Activated T-cell treated with anti-CD3 and anti-CD28 coated beads, Interleukin-2, amount 50 U/mL, for 24 hours (primary cell): Measurements from ENCODE around the gene STAMBP.
"Not testable (repeated sequence)": the region's sequence is repeated elsewhere in the genome, so short reads cannot be mapped to it uniquely, and the experiment has no call there.

Source experiments
- DNase-seq: peaks from one replicate; pipeline ENCODE4 v3.0.0-alpha.2; 2020
- H3K27ac Mint-ChIP-seq: 2 replicates; pipeline ENCODE4 v1.8.0; 2020; ENCODE audit warnings: mild to moderate bottlenecking, mixed read lengths
- H3K27me3 Mint-ChIP-seq: 2 replicates; pipeline ENCODE4 v1.8.0; 2020; ENCODE audit warnings: mixed read lengths
- H3K36me3 Mint-ChIP-seq: 2 replicates; pipeline ENCODE4 v1.8.0; 2020; ENCODE audit warnings: low read depth, mixed read lengths
- H3K4me1 Mint-ChIP-seq: 2 replicates; pipeline ENCODE4 v1.8.0; 2020; ENCODE audit warnings: low read depth, mixed read lengths
- H3K4me3 Mint-ChIP-seq: 2 replicates; pipeline ENCODE4 v1.8.0; 2020; ENCODE audit warnings: mild to moderate bottlenecking, moderate library complexity, mixed read lengths
- H3K9me3 Mint-ChIP-seq: 2 replicates; pipeline ENCODE4 v1.8.0; 2020; ENCODE audit warnings: mixed read lengths

Gene STAMBP

DNA sequence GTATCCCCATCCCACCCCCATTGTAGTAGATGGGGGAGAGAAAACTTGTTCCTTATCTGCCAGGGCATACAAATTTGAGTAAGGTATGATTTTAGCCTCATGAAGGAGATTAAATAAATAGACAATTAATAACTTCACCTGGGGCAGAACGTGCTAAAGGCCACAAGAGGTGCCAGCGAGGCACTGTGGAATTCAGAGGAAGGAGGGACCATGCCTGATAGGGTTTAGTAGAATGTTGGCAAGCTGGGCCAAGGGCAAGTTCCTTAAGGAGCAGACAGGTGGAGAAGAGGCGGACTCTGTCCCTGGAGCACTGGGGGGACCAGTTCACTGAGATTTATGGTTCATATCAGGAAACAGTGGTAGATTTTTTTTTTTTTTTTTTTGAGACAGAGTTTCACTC, 22.5 kb downstream of the STAMBP start:
- DNase-seq: no peak
- no peaks in the 10 kb centered on the region for H3K27me3 Mint-ChIP-seq
- no peak overlapping the region for H3K4me3 Mint-ChIP-seq
- peaks cover 8% of the 10 kb centered on the region for H3K4me1 Mint-ChIP-seq
- no peak overlapping the region for H3K27ac Mint-ChIP-seq
- no peaks in the 10 kb centered on the region for H3K9me3 Mint-ChIP-seq
- peaks cover 42% of the 10 kb centered on the region for H3K36me3 Mint-ChIP-seq

DNA sequence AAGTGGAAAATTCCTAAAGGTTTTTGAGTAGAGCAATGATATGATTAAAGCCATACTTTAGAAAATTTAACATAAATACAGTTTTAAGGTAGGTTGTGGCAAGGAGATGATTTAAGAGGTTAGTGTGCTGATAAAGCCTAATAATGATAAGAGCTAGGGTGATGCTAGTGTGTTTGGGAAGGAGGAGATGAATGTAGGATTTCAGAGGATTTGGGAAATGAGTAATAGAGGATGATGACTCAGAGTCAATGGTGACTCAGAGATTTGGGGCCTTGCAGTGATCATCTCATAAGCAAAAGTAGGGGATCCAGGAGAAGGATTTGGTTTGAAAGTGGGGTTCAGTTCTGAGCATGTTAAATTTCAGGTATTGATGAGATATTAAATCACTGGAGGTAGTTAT, 23.3 kb downstream of the STAMBP start:
- DNase-seq: no peak
- H3K4me3 Mint-ChIP-seq: no peak overlapping the region
- H3K36me3 Mint-ChIP-seq: peaks cover 35% of the 10 kb centered on the region
- H3K4me1 Mint-ChIP-seq: peaks cover 16% of the 10 kb centered on the region
- no peak overlapping the region for H3K27ac Mint-ChIP-seq
- H3K27me3 Mint-ChIP-seq: no peaks in the 10 kb centered on the region
- H3K9me3 Mint-ChIP-seq: no peaks in the 10 kb centered on the region

DNA sequence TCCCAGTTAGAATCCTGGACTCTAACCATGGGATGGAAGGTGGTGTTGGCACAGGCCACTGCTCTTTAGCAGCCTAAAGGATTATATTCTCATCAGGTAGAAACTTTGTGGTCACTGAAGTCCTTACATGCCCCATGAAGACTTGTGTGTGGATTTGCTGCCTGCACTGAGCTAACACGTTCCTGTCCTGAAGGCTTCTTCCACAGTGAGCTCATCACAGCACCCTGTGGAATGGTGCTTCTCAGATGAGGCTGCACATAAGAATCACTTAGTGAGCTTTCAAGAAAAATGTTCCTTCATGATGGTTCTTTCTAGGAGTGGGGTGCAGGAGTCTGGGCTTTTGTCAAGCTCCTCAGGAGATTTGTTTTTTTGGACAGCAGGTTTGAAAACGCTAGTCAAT, 26.8 kb downstream of the STAMBP start:
- no peak overlapping the region for H3K27ac Mint-ChIP-seq
- no peak overlapping the region for H3K4me3 Mint-ChIP-seq
- no peaks in the 10 kb centered on the region for H3K9me3 Mint-ChIP-seq
- peaks cover 37% of the 10 kb centered on the region for H3K4me1 Mint-ChIP-seq
- peaks cover 22% of the 10 kb centered on the region for H3K36me3 Mint-ChIP-seq
- H3K27me3 Mint-ChIP-seq: no peaks in the 10 kb centered on the region
- no peak for DNase-seq

DNA sequence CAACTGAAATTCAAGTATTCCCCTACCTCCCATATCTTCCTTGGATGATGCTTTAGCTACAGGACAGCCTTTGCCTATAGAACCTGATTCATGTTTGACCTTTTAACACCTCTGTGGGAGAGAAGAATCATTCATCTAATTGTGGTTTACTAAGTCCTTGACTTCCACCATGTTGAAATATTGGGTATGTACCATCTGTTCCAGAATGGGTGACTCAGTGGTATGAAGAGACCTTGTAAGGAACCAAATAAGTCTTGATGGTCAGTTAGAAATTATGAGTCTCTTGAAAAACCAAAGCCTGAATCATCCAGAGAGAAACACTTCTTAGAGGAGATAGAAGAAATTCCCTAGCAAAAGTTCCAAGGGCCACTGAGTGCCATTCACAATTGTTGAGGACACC, 27.5 kb downstream of the STAMBP start:
- Mint-ChIP-seq H3K4me3 (no peak overlapping the region), H3K36me3 (peaks cover 27% of the 10 kb centered on the region), H3K27me3 (no peaks in the 10 kb centered on the region), H3K27ac (peak overlapping the region; percentile 15), H3K4me1 (peaks cover 41% of the 10 kb centered on the region), H3K9me3 (no peaks in the 10 kb centered on the region)
- DNase-seq: no peak

DNA sequence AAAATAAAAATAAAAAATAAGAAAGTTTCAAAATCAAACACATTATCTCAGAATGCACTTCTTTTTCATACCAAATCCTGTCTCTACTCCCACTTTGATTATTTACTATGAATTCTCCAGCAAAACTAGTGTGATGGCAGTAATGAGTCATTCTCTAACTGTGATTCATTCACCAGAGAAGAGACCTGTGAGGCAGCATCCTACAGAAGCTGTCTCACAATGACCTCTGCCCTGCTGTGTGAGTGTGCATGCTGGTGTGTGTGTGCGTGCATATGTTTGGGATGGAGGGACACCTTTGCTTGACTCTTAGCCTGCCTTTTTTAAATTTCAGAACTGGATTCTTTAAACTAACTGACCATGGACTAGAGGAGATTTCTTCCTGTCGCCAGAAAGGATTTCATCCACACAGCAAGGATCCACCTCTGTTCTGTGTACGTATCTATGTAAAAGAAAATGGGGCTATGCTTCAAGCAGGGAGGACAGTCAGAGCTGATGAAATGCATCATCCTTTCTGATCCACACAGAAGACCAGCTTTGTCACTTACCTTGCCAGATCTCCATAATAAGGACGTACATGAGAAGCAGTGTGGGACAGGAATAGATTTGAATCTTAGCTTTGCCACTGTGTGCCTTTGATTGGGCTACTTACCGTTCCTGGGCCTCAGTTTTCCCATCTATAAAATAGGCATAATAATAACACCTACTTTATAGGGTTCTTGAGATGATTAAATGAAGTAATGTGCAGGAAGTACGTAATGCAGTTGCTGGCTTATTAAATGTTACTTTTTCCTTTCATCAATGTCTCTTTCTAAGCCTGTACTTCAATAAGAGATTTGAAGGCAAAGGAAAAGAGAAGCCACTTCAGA, 31.2 kb downstream of the STAMBP start:
- H3K4me3 Mint-ChIP-seq: peak overlapping the region; percentile 35
- DNase-seq: peak; percentile 45
- H3K9me3 Mint-ChIP-seq: no peaks in the 10 kb centered on the region
- peak overlapping the region; percentile 90 for H3K27ac Mint-ChIP-seq
- peaks cover 41% of the 10 kb centered on the region for H3K4me1 Mint-ChIP-seq
- peaks cover 59% of the 10 kb centered on the region for H3K36me3 Mint-ChIP-seq
- H3K27me3 Mint-ChIP-seq: no peaks in the 10 kb centered on the region

DNA sequence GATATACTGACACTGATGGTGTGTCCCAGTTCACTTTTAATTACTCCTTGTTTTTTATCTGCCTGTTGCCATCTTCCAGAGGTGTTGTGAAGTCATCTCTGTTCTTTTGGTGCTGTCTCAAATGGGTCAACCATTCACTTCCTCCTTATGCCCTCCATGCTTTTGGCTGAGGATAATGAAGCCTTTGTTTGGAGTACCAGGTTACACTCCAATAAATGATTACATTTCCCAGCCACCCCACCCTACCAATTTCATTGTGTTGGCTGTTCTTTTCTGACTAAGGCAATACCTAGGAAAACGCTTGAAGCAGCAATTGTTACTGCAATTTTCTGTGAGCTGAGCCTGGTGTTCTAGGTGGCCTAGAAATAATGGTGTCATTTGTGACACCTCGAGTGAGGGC, 34.2 kb downstream of the STAMBP start:
- no peak overlapping the region for H3K4me3 Mint-ChIP-seq
- peaks cover 81% of the 10 kb centered on the region for H3K36me3 Mint-ChIP-seq
- DNase-seq: no peak
- peak overlapping the region; percentile 11 for H3K27ac Mint-ChIP-seq
- no peaks in the 10 kb centered on the region for H3K27me3 Mint-ChIP-seq
- no peaks in the 10 kb centered on the region for H3K9me3 Mint-ChIP-seq
- peaks cover 23% of the 10 kb centered on the region for H3K4me1 Mint-ChIP-seq

DNA sequence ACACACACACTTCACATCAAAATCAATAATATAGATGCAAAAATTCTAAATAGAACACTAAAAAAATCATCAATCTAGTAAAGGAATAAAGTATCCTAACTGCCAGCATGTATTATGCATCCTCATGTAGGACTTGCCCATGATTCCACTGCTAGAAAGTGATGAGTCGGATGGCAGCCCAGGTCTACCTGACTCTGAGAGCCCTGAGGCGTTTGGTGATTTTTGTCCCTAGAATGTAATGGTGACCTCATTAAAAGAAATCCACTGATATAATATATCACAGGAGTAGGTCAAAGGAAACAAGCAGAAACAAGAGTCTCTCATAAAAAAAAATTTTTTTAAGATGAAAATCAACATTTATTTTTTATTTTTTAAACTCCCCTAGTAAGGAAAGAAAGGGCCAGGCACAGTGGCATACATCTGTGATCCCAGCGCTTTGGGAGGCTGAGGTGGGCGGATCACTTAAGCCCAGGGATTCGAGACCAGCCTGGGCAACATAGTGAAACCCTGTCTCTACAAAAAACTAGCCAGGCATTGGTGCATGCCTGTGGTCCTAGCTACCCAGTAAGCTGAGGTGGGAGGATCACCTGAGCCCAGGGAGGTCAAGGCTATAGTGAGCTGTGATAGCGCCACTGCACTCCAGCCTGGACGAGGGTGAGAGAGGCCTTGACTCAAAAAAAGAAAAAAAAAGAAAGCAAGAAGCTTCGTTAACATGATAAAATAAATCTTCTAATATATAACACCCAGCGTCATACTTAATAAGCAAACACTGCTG, 39.6 kb downstream of the STAMBP start:
- no peaks in the 10 kb centered on the region for H3K4me1 Mint-ChIP-seq
- no peaks in the 10 kb centered on the region for H3K27me3 Mint-ChIP-seq
- no peak overlapping the region for H3K27ac Mint-ChIP-seq
- DNase-seq: no peak
- H3K9me3 Mint-ChIP-seq: no peaks in the 10 kb centered on the region
- H3K4me3 Mint-ChIP-seq: no peak overlapping the region
- H3K36me3 Mint-ChIP-seq: peaks cover 38% of the 10 kb centered on the region

DNA sequence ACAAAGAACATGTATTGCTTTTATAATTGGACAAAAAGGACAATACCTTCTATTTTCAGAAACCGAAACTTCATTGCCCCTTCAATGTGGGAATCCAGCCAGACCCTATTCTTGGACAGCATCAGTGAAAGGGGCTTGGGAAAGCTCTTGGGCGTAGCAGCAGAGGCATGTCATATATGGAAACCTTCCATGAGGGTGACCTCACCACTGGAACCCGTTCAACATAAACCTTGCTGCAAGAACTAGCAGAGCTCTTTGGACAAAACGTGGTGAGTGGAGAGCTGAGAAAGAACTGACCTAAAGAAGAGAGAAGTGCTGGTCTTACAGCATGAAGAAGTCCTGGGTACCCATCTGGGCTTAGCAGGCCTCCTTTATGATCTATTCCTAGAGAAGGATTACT, 41.3 kb downstream of the STAMBP start:
- Mint-ChIP-seq H3K4me3 (no peak overlapping the region), H3K9me3 (no peaks in the 10 kb centered on the region), H3K4me1 (no peaks in the 10 kb centered on the region), H3K27me3 (no peaks in the 10 kb centered on the region), H3K27ac (no peak overlapping the region), H3K36me3 (peaks cover 21% of the 10 kb centered on the region)
- DNase-seq: no peak

DNA sequence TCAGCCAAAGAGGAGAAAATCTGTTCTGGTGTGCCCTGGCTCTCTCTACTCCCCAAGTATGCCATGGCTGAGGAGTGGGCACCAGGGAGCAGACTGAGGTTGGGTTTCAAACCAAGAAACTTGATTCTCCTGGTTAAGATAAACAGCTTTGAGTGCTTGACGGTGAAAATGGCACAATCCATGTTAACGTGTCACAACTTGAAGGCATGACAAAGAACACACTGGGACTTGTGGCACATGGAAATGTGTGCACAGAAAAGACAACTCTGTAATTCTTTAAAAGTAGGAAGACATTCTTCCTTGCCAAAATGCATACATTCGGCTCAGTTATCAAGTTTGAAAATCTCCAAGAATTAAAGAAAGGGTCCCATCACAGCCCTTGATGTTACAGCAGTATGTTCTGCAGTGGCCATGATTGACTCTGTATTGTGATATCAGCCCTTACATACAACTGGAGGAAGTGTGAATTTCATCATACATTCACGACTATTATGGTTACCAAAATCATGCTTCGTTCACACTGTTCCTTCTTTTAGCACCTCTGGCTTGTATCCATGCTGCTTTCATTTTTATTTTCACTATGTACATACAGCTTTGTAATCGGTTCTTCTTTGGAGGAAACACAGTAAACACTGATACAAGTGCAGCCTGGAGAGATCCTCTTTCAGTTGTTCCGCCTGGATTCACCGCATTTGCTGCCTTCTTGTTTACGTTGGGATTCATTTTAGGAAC, 48.5 kb downstream of the STAMBP start:
- Mint-ChIP-seq H3K4me1 (peaks cover 3% of the 10 kb centered on the region), H3K9me3 (no peaks in the 10 kb centered on the region), H3K36me3 (no peaks in the 10 kb centered on the region), H3K4me3 (no peak overlapping the region), H3K27me3 (no peaks in the 10 kb centered on the region), H3K27ac (no peak overlapping the region)
- no peak for DNase-seq

DNA sequence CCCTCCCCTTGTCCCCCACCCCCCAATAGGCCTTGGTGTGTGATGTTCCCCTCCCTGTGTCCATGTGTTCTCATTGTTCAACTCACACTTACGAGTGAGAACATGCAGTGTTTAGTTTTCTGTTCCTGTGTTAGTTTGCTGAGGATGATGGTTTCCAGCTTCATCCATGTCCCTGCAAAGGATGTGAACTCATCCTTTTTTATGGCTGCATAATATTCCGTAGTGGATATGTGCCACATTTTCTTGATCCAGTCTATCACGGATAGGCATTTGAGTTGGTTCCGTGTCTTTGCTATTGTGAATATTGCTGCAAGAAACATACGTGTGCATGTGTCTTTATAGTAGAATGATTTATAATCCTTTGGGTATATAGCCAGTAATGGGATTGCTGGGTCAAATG, 49.2 kb downstream of the STAMBP start:
- H3K9me3 Mint-ChIP-seq, H3K27me3 Mint-ChIP-seq, H3K4me3 Mint-ChIP-seq, H3K36me3 Mint-ChIP-seq, DNase-seq, H3K27ac Mint-ChIP-seq, H3K4me1 Mint-ChIP-seq: not testable (repeated sequence)

DNA sequence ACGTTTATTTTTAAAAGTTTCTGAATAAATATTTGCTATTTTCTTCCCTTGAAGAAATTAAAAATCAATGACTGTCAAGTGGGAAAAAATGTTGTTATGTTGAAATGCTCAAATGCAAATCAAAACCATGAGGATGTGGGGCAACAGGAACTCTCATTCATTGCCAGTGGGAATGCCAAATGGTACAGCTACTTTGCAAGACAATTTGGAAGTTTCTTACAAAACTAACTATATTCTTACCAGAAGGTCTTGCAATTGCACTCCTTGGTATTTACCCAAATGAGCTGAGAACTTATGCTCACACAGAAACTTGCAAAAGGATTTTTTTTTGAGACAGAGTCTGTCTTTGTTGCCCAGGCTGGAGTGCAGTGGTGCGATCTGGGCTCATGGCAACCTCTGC, 56.6 kb downstream of the STAMBP start:
- H3K27me3 Mint-ChIP-seq: peaks cover 5% of the 10 kb centered on the region
- DNase-seq: no peak
- no peak overlapping the region for H3K4me3 Mint-ChIP-seq
- no peaks in the 10 kb centered on the region for H3K36me3 Mint-ChIP-seq
- no peak overlapping the region for H3K27ac Mint-ChIP-seq
- peaks cover 4% of the 10 kb centered on the region for H3K9me3 Mint-ChIP-seq
- peaks cover 25% of the 10 kb centered on the region for H3K4me1 Mint-ChIP-seq

DNA sequence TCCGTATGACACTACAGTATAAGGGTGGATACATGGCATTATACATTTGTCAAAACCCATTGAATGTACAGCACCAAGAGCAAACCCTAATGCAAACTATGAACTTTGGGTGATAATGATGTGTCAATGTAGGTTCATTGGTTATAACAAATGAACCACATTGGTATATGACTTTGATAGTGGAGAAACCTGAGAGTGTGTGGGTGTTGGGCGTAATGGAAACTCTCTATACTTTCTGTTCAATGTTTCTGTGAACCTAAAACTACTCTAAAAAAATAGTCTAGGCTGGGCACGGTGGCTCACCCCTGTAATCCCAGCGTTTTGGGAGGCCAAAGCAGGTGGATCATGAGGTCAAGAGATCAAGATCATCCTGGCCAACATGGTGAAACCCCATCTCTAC, 57.6 kb downstream of the STAMBP start:
- Mint-ChIP-seq H3K4me3 (no peak overlapping the region), H3K27ac (peak overlapping the region; percentile 79)

DNA sequence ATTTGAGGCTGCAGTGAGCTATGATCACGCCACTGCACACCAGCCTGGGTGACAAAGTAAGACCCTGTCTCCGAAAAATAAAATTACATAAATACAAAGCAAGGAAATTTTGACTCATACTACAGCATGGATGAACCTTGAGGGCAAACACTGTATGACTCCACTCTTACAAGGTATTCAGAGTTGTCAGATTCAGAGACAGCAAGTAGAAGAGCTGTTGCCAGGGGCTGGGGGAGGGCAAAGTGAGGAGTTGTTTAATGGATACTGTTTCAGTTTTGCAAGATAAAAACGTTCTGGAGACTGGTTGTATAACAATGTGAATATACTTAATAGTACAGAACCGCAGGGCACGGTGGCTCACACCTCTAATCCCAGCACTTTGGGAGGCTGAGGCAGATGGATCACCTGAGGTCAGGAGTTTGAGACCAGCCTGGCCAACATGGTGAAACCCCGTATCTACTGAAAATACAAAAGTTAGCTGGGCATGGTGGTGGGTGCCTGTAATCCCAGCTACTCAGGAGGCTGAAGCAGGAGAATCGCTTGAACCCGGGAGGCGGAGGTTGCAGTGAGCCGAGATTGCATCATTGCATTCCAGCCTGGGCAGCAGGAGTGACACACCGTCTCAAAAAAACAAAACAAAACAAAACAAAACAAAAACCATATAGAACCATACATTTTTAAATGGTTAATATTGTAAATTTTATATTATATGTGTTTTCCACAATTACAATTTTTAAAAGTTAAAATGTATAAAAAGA, 59.0 kb downstream of the STAMBP start:
- not testable (repeated sequence) for H3K4me3 Mint-ChIP-seq, H3K9me3 Mint-ChIP-seq, H3K27me3 Mint-ChIP-seq, H3K27ac Mint-ChIP-seq, H3K36me3 Mint-ChIP-seq, DNase-seq
- H3K4me1 Mint-ChIP-seq: peaks cover 25% of the 10 kb centered on the region

More for the DNA sequence above, 57.6 kb downstream of the STAMBP start:
- no peak for DNase-seq
- H3K36me3 Mint-ChIP-seq: no peaks in the 10 kb centered on the region
- peaks cover 4% of the 10 kb centered on the region for H3K9me3 Mint-ChIP-seq
- peaks cover 25% of the 10 kb centered on the region for H3K4me1 Mint-ChIP-seq
- peaks cover 5% of the 10 kb centered on the region for H3K27me3 Mint-ChIP-seq

DNA sequence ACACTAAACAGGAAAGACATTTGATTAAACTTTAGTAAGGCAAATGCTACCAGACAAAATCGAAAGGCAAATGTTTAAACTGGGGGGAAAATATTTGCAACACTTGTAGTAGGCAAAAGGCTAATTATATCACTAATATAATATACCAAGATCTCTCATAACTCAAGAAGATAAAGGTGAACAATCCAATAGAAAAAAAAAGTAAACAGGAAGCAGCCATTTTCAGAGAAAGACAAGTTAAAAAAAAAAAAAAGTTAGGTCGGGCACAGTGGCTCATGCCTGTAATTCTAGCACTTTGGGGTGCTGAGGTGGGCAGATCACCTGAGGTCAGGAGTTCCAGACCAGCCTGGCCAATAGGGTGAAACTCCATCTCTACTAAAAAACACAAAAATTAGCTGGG, 59.6 kb downstream of the STAMBP start:
- DNase-seq: no peak
- Mint-ChIP-seq H3K9me3 (peaks cover 4% of the 10 kb centered on the region), H3K27me3 (peaks cover 2% of the 10 kb centered on the region), H3K4me3 (no peak overlapping the region), H3K36me3 (no peaks in the 10 kb centered on the region), H3K4me1 (peaks cover 25% of the 10 kb centered on the region), H3K27ac (no peak overlapping the region)
